GM12864 (cell line): ENCODE measurements around the gene S1PR4.
"Not testable (repeated sequence)": the region's sequence is repeated elsewhere in the genome, so short reads cannot be mapped to it uniquely, and the experiment has no call there.

Experiments
- DNase-seq: peaks from one replicate; pipeline ENCODE4 v3.0.0-alpha.2; 2011; ENCODE audit warnings: low read depth
- H3K4me3 ChIP-seq: 2 replicates; pipeline ENCODE4 v1.5.1; 2011; ENCODE audit warnings: mild to moderate bottlenecking, low read depth, low read length, control low read depth
- TF ChIP-seq, protein P1 (sequence below): IDR thresholded peaks from 2 replicates; pipeline ENCODE4 v1.5.1; 2011; ENCODE audit warnings: low read depth, mild to moderate bottlenecking, moderate library complexity, low read length, control low read depth, inconsistent platforms; ENCODE audit errors: missing control alignments

S1PR4 gene

DNA sequence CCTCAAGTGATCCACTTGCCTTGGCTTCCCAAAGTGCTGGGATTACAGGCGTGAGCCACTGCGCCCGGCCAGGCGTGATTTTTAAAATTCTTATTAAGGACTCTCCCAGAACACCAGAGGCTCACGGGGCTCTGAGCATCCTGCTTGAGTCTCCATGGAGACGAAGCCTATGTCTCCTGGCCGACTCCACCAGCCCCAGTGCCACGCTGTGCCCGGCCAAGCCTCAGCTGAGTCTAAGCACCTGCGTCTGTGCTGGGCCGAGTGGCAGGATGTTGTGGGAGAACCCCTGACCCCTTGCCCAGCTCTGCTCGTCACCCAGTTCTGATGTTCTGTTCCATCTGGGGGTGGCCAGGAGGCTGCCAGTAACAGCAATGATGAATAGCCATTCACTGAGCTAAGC, 42.0 kb downstream of the S1PR4 start:
- DNase-seq: no peak
- no peak overlapping the region for H3K4me3 ChIP-seq
- TF ChIP-seq, protein P1, sequence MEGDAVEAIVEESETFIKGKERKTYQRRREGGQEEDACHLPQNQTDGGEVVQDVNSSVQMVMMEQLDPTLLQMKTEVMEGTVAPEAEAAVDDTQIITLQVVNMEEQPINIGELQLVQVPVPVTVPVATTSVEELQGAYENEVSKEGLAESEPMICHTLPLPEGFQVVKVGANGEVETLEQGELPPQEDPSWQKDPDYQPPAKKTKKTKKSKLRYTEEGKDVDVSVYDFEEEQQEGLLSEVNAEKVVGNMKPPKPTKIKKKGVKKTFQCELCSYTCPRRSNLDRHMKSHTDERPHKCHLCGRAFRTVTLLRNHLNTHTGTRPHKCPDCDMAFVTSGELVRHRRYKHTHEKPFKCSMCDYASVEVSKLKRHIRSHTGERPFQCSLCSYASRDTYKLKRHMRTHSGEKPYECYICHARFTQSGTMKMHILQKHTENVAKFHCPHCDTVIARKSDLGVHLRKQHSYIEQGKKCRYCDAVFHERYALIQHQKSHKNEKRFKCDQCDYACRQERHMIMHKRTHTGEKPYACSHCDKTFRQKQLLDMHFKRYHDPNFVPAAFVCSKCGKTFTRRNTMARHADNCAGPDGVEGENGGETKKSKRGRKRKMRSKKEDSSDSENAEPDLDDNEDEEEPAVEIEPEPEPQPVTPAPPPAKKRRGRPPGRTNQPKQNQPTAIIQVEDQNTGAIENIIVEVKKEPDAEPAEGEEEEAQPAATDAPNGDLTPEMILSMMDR: no peak

DNA sequence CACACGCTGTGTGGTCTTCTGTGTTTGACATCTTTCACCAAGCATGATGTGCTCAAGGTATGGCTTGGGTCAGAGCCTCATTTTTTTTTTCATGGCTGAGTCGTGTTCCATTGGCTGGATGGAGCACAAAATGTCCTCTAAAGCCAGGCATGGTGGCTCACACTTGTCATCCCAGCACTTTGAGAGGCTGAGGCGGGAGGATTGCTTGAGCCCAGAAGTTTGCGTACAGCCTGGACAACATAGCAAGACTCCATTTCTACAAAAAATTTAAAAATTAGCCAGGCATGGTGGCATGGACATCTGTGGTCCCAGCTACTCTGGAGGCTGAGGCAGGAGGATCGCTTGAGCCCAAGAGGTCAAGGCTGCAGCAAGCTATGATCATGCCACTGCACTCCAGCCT, 43.0 kb downstream of the S1PR4 start:
- not testable (repeated sequence) for H3K4me3 ChIP-seq, DNase-seq

DNA sequence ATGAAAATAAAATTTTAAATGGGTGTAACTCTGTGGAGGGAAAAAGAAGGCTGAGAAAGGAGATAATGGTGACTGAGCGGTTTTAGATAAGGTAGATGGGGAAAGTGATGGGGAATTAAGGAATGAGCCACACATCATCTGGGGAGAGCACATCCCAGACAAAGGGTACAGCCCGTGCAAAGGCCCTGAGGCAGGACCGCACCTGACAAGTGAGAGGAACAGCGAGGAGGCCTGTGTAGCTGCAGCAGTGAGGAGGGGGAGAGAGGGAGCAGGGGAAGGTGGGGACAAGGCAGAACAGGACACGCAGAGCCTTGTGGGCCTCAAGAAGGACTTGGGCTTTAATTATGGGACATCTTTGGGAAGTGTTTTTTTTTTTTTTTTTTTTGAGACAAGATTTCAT, 44.1 kb downstream of the S1PR4 start:
- no peak for DNase-seq
- no peak overlapping the region for H3K4me3 ChIP-seq

DNA sequence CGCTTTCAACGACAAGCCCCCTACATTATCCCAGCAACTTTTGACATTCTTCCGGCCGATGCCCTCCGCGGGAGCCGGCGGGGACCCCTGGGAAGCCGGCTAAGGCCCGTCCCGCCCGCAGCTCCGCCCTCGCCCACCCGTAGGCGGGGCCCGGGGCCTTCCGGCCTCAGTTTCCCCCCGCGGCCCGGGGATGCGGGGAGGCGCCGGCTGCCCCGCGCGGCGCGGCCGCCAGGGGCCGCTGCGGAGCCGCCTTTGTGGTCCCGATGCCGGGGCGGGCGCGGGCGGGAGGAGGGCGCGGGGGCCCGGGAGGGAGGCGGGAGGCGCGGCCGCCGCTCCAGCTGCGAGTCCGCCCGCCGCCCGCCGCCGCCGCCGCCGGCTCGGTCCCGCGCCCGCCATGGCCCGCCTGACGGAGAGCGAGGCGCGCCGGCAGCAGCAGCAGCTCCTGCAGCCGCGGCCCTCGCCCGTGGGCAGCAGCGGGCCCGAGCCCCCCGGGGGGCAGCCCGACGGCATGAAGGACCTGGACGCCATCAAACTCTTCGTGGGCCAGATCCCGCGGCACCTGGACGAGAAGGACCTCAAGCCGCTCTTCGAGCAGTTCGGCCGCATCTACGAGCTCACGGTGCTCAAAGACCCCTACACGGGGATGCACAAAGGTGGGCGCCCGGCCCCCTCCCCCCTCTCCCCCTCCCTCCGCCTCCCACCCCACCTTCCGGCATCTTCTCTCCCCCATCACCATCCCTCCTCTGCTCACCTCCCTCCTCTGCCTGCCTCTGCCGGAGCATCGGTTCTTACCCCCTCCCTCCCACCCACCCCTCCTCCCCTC, 46.0 kb downstream of the S1PR4 start, which contains the start of gene CELF5:
Gene CELF5 (plus strand): TSS at position 316 of the 823 bp plus-strand sequence. CDS start 79 bp downstream, at position 395.
- no peak for DNase-seq
- H3K4me3 ChIP-seq: no peak within 1 kb of the TSS; the same call in 1 of the 2 replicates
- TF ChIP-seq, protein P1: peak; percentile 50

More for the DNA sequence above, 44.1 kb downstream of the S1PR4 start:
- TF ChIP-seq, protein P1: no peak

DNA sequence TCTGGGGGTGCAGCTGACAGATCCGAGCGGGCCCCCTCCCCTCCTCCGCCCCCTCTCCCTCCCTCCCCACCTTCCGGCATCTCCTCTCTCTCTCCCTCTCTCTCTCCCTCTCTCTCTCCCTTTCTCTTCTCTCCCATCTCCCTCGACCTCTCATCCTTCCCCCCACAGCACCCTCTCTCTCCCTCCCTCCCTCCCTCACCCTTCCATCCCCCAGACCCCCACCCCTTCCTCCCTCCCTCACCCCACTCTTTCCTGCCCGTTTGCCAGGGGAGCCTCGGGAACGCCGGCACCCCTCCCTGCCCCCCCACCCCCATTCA, 46.6 kb downstream of the S1PR4 start:
- no peak overlapping the region for H3K4me3 ChIP-seq
- DNase-seq: no peak
- TF ChIP-seq, protein P1: no peak

DNA sequence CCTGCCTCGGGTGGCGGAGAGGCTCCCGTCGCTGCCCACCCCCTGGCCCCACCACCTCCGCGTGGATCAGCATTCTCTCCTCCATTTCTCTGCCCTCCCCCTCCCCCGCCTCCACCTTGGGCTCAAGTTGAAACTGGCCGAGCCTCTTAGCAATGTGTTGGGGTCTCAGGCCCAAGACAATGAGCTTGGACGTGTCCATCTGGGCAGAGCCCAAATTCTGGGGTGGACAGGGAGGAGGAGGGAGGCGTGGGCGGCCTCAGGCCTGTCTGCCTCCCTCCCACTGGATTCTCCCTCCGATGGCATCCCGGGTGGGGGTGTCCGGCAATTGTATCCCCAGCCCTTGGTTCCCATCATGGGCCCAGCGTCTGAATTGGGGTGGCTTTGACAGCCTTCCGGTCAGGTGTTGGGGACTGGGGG, 47.1 kb downstream of the S1PR4 start:
- no peak overlapping the region for H3K4me3 ChIP-seq
- no peak for DNase-seq
- TF ChIP-seq, protein P1: no peak

DNA sequence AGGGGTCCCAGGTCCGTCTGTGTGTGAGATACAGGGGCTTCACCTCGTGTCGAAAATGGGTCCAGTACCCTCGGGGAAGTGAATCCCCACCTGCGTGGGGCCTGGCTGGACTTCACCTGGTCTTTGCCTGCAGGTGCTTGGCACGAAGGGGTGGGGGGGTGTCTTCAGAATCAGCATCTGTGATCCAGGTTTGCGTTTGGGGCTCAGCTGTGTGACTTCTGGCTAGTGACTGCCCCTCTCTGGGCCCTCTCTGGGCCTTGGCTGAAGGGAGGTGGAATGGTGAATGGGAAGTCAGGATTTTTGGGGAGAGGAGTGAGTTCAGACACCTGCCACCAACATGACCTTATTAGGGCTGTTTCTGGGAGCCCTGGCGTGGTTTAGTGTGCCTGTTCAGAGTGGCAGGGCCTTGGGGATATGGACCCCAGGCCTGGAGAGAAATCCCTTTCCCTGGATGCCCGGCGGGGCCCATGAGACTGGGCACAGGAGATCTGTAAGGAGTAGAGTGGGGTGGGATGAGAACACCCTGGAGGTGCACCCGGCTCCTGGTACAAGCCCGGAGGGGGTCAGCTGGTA, 48.6 kb downstream of the S1PR4 start:
- no peak for DNase-seq
- TF ChIP-seq, protein P1: no peak
- H3K4me3 ChIP-seq: no peak overlapping the region
